HG03521 (cell line): ENCODE results near the gene SLC22A23.

Experiments used
- ATAC-seq: cut with Tn5 transposase; IDR thresholded peaks from one replicate; pipeline ENCODE4 v1.9.1; 2021; ENCODE audit warnings: mild to moderate bottlenecking, moderate library complexity; ENCODE audit not compliant: unreplicated experiment

SLC22A23 gene

DNA sequence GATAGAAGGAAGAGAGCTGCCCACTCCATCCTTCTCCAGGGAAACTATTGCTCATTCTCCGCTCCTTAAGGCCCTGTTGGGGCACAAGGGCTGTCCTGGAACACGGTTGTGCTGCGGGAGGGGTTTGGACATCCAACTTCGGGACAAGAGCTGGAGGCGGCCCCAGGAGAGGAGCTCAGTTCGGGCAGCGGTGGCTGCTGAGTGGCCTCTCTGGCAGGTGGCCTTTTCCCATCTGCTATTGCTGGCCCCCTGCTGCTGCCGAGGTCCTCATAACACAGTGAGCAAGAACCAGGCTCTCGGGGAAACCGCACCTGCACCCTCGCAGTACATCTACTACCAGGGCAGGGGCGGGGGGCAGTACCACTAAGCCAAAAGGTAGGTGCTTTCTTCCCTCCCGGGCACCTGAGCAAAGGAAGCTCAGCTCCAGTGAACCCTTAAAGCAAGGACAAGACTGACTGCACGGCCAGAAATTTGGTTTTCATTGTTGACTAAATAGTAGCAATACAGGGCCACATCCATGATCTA is 134.4 kb downstream of the SLC22A23 start:
- ATAC-seq: no peak

GRCh38 chr6:3321875-3322274 is 135.0 kb downstream of the SLC22A23 start:
- no peak for ATAC-seq

- no peak for ATAC-seq
Observed at GRCh38 chr6:3321042-3321441, 135.8 kb downstream of the SLC22A23 start.

GRCh38 chr6:3320238-3320811 is 136.5 kb downstream of the SLC22A23 start:
- no peak for ATAC-seq

DNA sequence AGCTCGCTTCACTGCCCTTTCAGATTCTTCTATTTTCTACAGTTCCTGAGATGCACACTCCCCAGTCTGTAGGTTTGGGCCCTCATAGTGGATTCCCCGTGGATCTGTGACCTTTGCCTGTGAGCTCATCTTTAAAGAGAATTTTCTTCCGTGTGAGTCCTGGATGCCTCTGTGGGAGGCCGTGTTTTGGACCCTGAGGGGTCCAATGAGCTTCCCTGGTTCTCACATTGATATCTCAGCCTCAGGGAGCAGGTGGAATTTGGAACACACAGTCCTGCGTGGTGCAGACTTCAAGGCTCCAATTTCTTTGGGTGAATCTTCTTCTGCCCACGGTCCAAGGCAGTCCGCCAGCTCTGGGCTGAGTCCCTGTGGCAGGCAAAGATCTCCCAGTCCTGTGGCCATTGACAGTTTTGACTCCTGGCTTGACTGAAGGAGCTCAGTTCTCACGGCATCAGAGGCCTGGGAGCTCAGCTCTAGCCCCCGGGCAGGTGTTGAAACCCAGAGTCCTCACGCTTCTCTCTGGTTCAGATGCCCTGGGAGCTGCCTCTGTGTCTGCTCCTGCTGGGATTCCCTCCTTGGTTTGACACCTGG is 137.1 kb downstream of the SLC22A23 start:
- ATAC-seq: no peak

DNA sequence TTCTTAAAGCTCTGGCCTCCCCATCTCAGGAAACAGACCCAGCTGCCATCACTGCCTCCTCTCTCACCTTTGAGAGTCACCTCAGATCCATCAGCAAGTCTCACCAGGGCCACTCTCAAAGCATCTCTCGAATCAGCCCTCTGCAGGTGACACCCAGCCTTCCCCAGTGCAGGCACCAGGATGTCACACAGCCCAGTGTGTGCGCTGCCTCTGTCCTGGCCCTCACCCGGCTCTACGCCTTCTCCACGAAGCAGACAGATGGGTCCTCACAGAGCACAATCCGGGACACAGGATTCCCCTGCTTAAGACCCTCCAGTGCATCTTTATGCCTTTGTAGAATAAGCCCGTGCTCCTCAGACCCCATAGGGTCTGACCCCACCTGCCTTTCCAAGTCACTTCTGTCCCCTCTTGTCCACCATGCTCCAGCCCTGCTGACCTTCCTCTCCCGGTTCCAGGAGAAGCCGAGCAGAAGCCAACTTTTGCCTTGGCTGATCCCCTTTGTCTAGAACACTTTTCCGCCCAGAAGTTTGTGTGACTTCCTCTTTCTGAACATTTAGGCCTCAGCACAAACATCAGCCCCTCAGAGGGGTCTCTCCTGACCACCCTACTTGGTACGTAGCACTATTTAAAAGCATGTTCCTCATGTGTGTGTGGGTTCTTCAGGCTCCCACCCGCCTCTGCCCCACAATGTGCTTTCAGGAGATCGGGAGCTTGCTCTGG is 137.9 kb downstream of the SLC22A23 start:
- ATAC-seq: no peak

DNA sequence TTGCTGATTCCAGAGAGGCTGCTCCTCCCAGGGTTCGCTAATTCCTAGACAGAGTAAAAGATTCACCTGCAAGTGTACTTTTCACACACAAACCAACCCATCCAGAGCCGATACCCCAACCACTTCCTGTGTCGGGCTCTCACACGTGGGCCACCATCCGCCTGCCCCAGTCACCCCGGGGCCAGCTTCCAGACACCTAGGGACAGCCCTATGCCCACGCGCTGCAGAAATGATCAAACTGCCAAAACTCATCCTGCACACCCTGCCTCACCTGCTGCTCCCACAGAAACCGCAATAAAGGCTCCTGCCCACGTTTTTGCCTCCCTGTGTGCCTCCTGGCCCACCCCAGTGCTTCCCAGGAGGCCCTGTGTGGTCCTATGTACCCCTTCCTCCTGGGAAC is 138.6 kb downstream of the SLC22A23 start:
- ATAC-seq: no peak

DNA sequence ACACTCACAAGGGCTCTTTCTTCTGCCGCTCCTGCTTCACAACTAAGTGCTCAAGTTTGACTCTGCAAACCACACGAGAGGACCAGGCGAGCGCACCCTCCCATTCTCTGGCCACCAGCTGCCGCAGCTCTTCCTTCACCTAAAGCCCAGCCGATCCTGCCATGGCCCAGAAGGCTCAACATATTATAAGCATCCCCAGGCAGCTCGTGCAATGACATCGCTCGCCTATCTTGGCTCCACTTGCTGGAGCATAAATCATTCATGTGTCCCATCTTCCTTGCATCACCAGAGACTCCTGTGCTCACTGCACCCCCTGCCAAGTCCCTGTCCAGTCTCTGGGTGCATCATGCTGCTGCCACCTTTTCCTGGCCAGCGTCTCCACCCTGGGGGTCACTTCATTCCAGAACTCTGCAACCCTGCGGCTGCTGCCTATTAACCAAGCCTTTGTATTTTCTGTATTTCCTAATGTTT is 139.1 kb downstream of the SLC22A23 start:
- no peak for ATAC-seq

- no peak for ATAC-seq
Observed at GRCh38 chr6:3316818-3317217, 140.0 kb downstream of the SLC22A23 start.

GRCh38 chr6:3316331-3316730 is 140.5 kb downstream of the SLC22A23 start:
- no peak for ATAC-seq

DNA sequence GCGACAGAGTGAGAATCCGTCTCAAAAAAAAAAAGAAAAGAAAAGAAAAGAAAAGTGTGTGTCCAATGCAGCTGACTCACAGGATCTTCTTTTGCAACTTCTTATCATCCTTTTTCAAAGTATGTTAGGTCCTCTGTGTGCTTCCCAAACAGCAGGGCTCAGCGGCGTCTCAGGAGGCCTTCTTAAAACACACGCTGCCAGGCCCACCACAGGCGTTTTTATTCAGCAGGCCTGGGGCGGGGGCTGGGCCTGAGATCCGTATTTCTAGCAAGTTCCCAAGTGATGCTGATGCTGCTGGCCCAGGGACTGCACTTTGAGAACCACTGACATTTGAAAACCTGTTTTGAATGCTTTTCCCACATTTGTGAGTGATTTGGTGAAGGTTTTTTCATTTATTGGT is 141.0 kb downstream of the SLC22A23 start:
- no peak for ATAC-seq

GRCh38 chr6:3314621-3315467 is 142.0 kb downstream of the SLC22A23 start:
- no peak for ATAC-seq

DNA sequence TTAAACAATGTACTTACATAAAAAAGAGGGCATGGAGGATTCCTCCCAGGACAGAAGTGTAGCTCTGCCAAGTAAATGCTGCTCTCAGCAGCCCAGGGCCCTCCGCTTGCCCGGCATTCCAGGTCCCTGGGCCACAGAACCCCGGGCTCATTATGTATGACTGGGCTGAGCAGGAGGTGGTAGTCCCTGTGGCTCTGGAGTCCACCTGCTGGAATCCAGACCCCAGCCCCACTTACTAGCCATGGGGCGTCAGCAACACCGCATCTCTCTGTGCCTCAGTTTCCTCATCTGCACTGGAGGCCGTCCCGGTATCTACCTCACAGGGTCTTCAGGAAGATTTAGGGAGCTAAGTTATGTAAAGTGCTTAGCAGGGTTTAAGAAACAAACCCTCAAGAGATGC is 142.7 kb downstream of the SLC22A23 start:
- no peak for ATAC-seq

DNA sequence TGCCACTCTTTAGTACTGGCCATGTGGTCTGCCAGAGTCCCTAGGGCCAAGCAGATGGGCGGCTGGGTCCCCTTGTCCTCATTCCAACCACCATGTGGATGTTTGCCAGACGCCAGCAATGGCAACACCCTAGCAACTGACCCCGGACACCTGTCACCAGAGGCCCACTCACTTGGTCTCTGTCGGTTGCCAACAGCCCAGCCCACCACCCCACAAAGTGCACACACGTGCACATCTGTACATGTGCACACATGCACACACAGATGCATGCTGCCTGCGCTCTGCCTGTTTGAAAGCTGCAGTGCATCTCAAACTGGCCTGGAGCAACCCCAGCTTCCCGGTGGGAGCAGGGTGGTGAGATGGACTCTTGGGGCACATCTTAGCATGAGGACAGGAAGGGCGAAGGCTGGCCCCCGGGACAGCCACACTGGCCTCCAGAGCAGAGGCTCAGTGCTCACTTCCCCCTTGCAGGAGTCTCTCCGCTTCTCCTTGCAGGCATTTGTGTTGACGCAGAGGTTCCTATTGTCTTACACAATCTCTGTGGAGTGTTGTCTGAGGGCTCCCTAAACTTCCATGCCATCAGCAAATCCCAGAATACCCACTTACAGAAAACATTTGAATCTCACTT is 144.1 kb downstream of the SLC22A23 start:
- ATAC-seq: no peak

DNA sequence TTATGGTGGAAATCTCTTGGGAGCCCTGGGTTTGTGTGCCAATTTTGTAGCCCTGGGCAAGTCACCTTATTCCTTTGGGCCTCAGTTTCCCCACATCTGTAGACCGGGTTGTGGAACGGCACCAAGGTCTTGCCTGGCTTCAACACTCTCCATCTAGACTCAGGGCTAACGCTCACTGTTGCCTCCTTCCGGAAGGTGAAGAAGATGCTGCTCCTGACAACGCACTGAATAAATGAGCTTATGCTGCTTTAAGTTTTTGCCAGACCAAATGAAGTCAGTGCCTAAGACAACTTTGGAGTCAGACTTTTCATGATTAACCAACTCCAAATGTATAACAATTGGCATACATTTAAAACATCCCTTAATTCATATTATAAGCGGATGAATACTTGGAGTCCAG is 145.0 kb downstream of the SLC22A23 start:
- no peak for ATAC-seq

- no peak for ATAC-seq
Observed at GRCh38 chr6:3310703-3311102, 146.1 kb downstream of the SLC22A23 start.

DNA sequence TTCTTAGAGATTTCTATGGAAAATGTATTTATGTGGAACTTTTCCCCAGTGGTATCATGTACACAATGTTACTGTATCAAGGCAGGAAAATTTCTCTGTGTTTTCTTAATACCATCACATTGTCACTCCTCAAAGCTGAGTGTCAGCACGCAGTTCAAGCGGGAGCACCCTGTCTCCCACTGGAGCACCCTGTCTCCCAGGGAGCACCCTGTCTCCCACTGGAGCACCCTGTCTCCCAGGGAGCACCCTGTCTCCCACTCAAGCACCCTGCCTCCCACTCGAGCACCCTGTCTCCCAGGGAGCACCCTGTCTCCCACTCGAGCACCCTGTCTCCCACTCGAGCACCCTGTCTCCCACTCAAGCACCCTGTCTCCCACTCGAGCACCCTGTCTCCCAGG is 146.8 kb downstream of the SLC22A23 start:
- no peak for ATAC-seq

DNA sequence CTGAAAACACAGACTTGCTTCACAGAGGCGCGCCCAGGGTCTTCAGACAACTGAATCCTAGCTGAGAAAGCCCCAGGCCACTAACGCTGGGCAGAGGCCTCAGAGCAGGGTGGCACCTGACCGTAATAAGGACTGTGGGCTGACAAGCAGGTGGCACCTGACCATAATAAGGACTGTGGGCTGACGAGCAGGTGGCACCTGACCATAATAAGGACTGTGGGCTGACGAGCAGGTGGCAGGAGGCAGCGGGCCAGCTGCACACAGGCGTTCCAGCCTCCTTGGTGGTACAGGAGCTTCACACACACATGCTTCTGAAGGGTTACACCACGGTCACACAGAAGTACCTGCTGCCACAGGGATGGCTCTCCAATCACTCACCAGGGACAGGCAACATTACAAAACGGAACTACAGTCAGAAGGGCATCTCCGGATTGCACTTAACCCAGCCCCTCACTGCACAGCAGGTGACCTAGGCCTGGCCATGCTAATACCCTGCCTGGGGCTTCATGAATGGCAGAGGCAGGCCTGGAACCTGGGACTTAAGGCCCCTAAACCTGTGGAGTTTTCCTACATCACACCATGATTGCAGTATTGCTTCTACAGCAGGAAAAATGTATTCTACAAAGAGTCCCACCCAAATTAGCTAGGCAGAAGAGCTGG is 147.3 kb downstream of the SLC22A23 start:
- no peak for ATAC-seq

GRCh38 chr6:3308106-3308505 is 148.7 kb downstream of the SLC22A23 start:
- no peak for ATAC-seq

- ATAC-seq: no peak
Observed at GRCh38 chr6:3307436-3307835, 149.4 kb downstream of the SLC22A23 start.
